CD14-positive monocyte (primary cell): ENCODE measurements around the gene GBX1. TPM values are rescaled to one million over a fixed set of nuclear protein-coding genes. Genes with fewer than 3 reads are reported as not detected.

Source experiments
- DNase-seq, 3 donors: peaks; one replicate each; pipeline ENCODE4 v3.0.0-alpha.2; 2011 to 2022
- H2AFZ ChIP-seq: 2 replicates; pipeline ENCODE4 v1.6.0; 2012; ENCODE audit warnings: mild to moderate bottlenecking, low read depth, low read length, inconsistent platforms; ENCODE audit not compliant: insufficient read depth, poor library complexity, severe bottlenecking
- H3K27ac ChIP-seq, 2 donors: 1 replicate in 1 of 2; 2 replicates in 1 of 2; pipeline ENCODE4 v1.5.1; 2012 to 2013; ENCODE audit warnings: low read length in 2 of 2, control low read depth in 1 of 2, inconsistent platforms in 1 of 2, low read depth in 1 of 2, mild to moderate bottlenecking in 1 of 2
- H3K27me3 ChIP-seq, 2 donors: one replicate each; pipeline versions ENCODE4 v1.6.0 to v1.6.1; 2011 to 2013; ENCODE audit warnings: low read length in 2 of 2; ENCODE audit not compliant: control insufficient read depth in 2 of 2, insufficient read depth in 2 of 2
- H3K36me3 ChIP-seq, 2 donors: replicated peaks in 1 of 2; 1 replicate in 1 of 2; 2 replicates in 1 of 2; pipeline versions ENCODE4 v1.5.1 to v1.6.1; 2012 to 2013; ENCODE audit warnings: low read length in 2 of 2, control low read depth in 1 of 2, inconsistent platforms in 1 of 2, mild to moderate bottlenecking in 1 of 2; ENCODE audit not compliant: insufficient read depth in 2 of 2, control insufficient read depth in 1 of 2
- H3K4me1 ChIP-seq, 2 donors: 1 replicate in 1 of 2; 2 replicates in 1 of 2; pipeline versions ENCODE4 v1.5.1 to v1.6.1; 2012 to 2013; ENCODE audit warnings: low read length in 2 of 2, control low read depth in 1 of 2, inconsistent platforms in 1 of 2, mild to moderate bottlenecking in 1 of 2, moderate library complexity in 1 of 2; ENCODE audit not compliant: insufficient read depth in 2 of 2, control insufficient read depth in 1 of 2
- H3K4me2 ChIP-seq: replicated peaks from 2 replicates; pipeline ENCODE3; 2012; ENCODE audit warnings: low read length, moderate library complexity, mild to moderate bottlenecking; ENCODE audit not compliant: poor library complexity, severe bottlenecking; ENCODE audit errors: extremely low read depth
- H3K4me3 ChIP-seq, 3 experiments: fragments of 200-600 bp in 1 of 3; sonication (generic) in 1 of 3; replicated peaks in 1 of 3; 1 replicate in 2 of 3; 2 replicates in 1 of 3; pipeline ENCODE4 v1.5.1; 2011 to 2013; ENCODE audit warnings: low read length in 3 of 3, mild to moderate bottlenecking in 3 of 3, control low read depth in 2 of 3, low read depth in 2 of 3, inconsistent platforms in 1 of 3, moderate library complexity in 1 of 3
- H3K79me2 ChIP-seq: 2 replicates; pipeline ENCODE4 v1.6.0; 2012; ENCODE audit warnings: mild to moderate bottlenecking, control low read depth, inconsistent platforms, low read length, moderate library complexity; ENCODE audit not compliant: insufficient read depth
- H3K9ac ChIP-seq: 2 replicates; pipeline ENCODE4 v1.6.0; 2017; ENCODE audit warnings: low read length, mild to moderate bottlenecking; ENCODE audit not compliant: insufficient read depth, poor library complexity, severe bottlenecking
- H3K9me3 ChIP-seq, 2 donors: replicated peaks in 1 of 2; 1 replicate in 1 of 2; 2 replicates in 1 of 2; pipeline versions ENCODE4 v1.5.1 to v1.6.1; 2012 to 2013; ENCODE audit warnings: low read length in 2 of 2, control low read depth in 1 of 2; ENCODE audit not compliant: control insufficient read depth in 1 of 2, insufficient read depth in 1 of 2
- H4K20me1 ChIP-seq: 2 replicates; pipeline ENCODE4 v1.6.0; 2012; ENCODE audit warnings: mild to moderate bottlenecking, low read length, control low read depth, moderate library complexity; ENCODE audit not compliant: insufficient read depth
- H3K27ac Mint-ChIP-seq, 7 donors: one replicate each; pipeline ENCODE4 v1.8.0; 2020; ENCODE audit warnings: mild to moderate bottlenecking in 7 of 7, mixed read lengths in 7 of 7, moderate library complexity in 6 of 7, inconsistent platforms in 2 of 7
- H3K27me3 Mint-ChIP-seq, 3 donors: one replicate each; pipeline ENCODE4 v1.8.0; 2021 to 2022; ENCODE audit warnings: low read depth in 3 of 3, mild to moderate bottlenecking in 3 of 3, mixed read lengths in 3 of 3, moderate library complexity in 3 of 3, inconsistent platforms in 1 of 3
- H3K36me3 Mint-ChIP-seq, 2 donors: one replicate each; pipeline ENCODE4 v1.8.0; 2020; ENCODE audit warnings: mixed read lengths in 2 of 2, inconsistent platforms in 1 of 2, mild to moderate bottlenecking in 1 of 2
- H3K4me1 Mint-ChIP-seq: one replicate; pipeline ENCODE4 v1.8.0; 2020; ENCODE audit warnings: mild to moderate bottlenecking, mixed read lengths
- H3K4me3 Mint-ChIP-seq, 2 donors: one replicate each; pipeline ENCODE4 v1.8.0; 2020; ENCODE audit warnings: mild to moderate bottlenecking in 2 of 2, mixed read lengths in 2 of 2, moderate library complexity in 1 of 2
- H3K9me3 Mint-ChIP-seq, 7 donors: one replicate each; pipeline ENCODE4 v1.8.0; 2020 to 2022; ENCODE audit warnings: mixed read lengths in 7 of 7, mild to moderate bottlenecking in 6 of 7, moderate library complexity in 6 of 7, inconsistent platforms in 2 of 7
- WGBS: methylation state at CpG from one replicate; pipeline ENCODE4 v1.1.5; 2013; ENCODE audit warnings: missing lambda C conversion rate; ENCODE audit not compliant: insufficient coverage; 5-methylcytosine and 5-hydroxymethylcytosine counted together
- intact Hi-C, 2 donors: fragments of 100-400 bp; cut with micrococcal nuclease; formaldehyde crosslinking; loops; one replicate each; pipeline versions ENCODE4 v1.15.0 to v1.15.1; 2023
- polyA plus RNA-seq, 3 donors: library from polyadenylated mRNA; depleted of rRNA in 1 of 3; unstranded in 2 of 3; stranded (reverse) in 1 of 3; fragments of 300-500 nt in 2 of 3; fragments of >200 nt in 1 of 3; fragmentation: Illumina TruSeq in 2 of 3; gene quantifications; 1 replicate in 2 of 3; 2 replicates in 1 of 3; pipeline ENCODE4 v1.2.3, GENCODE V29; 2012 to 2021
- TF ChIP-seq, protein P1 (sequence below): fragments of 200-600 bp; IDR thresholded peaks from one replicate; pipeline ENCODE4 v1.8.0; 2022; ENCODE audit warnings: antibody characterized with exemption, mild to moderate bottlenecking

The GBX1 gene
- polyA plus RNA-seq, 3 donors, result not detected

DNA sequence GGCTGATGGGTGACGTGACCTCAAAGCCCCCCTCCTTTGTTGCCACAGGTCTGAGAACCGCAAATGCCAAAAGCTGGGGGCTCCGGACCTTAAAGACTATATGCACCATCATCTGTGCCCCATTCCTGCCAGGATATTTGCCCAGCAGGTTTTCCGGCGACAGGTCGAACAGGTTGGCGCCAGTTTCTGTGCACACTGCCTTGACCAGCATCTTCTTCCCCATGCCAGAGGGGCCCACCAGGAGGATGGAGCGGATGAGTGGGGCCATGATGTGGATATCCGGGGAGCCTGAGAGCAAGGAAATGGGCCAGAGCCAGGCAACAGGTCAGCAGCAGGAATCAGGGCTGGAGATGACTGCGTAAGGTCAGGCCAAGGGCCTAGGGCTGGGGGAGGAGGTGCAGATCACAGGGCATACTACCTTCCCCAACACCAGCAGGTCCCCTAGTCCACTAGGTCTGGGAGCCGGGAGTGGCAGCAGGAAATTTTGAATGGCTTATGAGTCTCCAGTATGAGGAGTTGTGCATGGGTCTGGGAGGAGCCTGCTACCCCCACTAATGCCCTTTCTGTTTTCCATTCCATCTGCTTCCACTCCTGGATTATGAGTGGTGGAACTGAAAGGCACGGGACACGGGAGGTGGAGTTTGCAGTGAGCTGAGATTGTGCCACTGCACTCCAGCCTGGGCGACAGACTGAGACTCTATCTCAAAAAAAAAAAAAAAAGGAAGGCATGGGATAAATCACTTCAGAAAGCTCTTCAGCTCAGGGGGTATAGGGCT is 25.9 kb upstream of the GBX1 start:
- intact Hi-C loops, result no loop called here
- no peak overlapping the region for H3K27ac Mint-ChIP-seq
- H3K9me3 ChIP-seq, result no peaks in the 10 kb centered on the region

DNA sequence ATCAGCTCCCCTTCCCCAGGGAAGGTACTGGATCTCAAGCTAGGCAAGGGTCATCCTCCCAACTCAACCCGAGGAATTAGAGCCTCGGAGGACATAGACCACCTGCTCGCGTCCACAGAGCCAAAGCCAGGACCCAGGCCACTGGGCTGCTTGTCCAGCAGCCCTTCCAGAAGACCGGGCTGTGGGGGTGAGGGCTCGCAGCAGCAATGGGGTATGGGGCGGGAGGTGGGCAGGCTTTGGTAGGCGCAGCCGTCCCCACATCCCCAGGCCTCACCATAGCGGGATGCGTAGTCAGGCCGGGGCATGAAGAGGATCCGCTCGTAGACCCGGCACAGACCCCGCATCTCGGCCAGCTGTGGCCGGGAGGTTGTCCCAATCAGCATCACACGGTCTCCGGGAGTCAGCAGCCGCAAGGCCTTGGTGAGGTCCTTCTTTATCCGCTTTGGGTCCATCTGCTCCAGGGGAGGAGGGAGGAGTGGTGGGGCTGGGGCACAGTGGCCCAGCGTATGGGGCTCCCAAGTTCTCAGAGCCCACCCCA is 24.6 kb upstream of the GBX1 start:
- Mint-ChIP-seq H3K27ac (no peak overlapping the region), H3K4me3 (no peak overlapping the region), H3K4me1 (no peaks in the 10 kb centered on the region), H3K9me3 (peaks cover 0 to 1% (median 0%) of the 10 kb centered on the region in 7 donors), H3K27me3 (peaks cover 3 to 27% (median 13%) of the 10 kb centered on the region in 3 donors), H3K36me3 (no peaks in the 10 kb centered on the region)
- Histone ChIP-seq H2AFZ (no peak overlapping the region), H3K79me2 (no peaks in the 10 kb centered on the region), H3K4me3 (no peak overlapping the region), H4K20me1 (no peaks in the 10 kb centered on the region), H3K36me3 (no peaks in the 10 kb centered on the region), H3K27me3 (no peaks in the 10 kb centered on the region), H3K9ac (no peak overlapping the region), H3K4me1 (no peaks in the 10 kb centered on the region), H3K4me2 (no peak overlapping the region), H3K27ac (no peak overlapping the region), H3K9me3 (no peaks in the 10 kb centered on the region)
- TF ChIP-seq, protein P1, sequence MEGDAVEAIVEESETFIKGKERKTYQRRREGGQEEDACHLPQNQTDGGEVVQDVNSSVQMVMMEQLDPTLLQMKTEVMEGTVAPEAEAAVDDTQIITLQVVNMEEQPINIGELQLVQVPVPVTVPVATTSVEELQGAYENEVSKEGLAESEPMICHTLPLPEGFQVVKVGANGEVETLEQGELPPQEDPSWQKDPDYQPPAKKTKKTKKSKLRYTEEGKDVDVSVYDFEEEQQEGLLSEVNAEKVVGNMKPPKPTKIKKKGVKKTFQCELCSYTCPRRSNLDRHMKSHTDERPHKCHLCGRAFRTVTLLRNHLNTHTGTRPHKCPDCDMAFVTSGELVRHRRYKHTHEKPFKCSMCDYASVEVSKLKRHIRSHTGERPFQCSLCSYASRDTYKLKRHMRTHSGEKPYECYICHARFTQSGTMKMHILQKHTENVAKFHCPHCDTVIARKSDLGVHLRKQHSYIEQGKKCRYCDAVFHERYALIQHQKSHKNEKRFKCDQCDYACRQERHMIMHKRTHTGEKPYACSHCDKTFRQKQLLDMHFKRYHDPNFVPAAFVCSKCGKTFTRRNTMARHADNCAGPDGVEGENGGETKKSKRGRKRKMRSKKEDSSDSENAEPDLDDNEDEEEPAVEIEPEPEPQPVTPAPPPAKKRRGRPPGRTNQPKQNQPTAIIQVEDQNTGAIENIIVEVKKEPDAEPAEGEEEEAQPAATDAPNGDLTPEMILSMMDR, result no peak
- intact Hi-C loops, result no loop called here
- no peak for DNase-seq
- 98% methylated on average over 16 of the region's 23 CpGs for WGBS

More for the DNA sequence above, 25.9 kb upstream of the GBX1 start:
- Mint-ChIP-seq H3K4me3 (no peak overlapping the region), H3K9me3 (peaks cover 0 to 1% (median 0%) of the 10 kb centered on the region in 7 donors), H3K36me3 (no peaks in the 10 kb centered on the region), H3K4me1 (no peaks in the 10 kb centered on the region), H3K27me3 (peaks cover 3 to 23% (median 11%) of the 10 kb centered on the region in 3 donors)
- H3K79me2 ChIP-seq, result no peaks in the 10 kb centered on the region
- no peaks in the 10 kb centered on the region for H3K27me3 ChIP-seq
- DNase-seq, result no peak
- no peaks in the 10 kb centered on the region for H3K4me1 ChIP-seq
- H3K9ac ChIP-seq, result no peak overlapping the region
- TF ChIP-seq, protein P1, result no peak
- H3K27ac ChIP-seq, result no peak overlapping the region
- WGBS, result 96% methylated on average over 5 of the region's 14 CpGs
- no peaks in the 10 kb centered on the region for H3K36me3 ChIP-seq
- no peak overlapping the region for H3K4me3 ChIP-seq
- H3K4me2 ChIP-seq, result no peak overlapping the region
- no peak overlapping the region for H2AFZ ChIP-seq
- no peaks in the 10 kb centered on the region for H4K20me1 ChIP-seq
